ENCODE results near the gene MMP14.
"Not testable (repeated sequence)": the region's sequence is repeated elsewhere in the genome, so short reads cannot be mapped to it uniquely, and the experiment has no call there.

Gene MMP14

DNA sequence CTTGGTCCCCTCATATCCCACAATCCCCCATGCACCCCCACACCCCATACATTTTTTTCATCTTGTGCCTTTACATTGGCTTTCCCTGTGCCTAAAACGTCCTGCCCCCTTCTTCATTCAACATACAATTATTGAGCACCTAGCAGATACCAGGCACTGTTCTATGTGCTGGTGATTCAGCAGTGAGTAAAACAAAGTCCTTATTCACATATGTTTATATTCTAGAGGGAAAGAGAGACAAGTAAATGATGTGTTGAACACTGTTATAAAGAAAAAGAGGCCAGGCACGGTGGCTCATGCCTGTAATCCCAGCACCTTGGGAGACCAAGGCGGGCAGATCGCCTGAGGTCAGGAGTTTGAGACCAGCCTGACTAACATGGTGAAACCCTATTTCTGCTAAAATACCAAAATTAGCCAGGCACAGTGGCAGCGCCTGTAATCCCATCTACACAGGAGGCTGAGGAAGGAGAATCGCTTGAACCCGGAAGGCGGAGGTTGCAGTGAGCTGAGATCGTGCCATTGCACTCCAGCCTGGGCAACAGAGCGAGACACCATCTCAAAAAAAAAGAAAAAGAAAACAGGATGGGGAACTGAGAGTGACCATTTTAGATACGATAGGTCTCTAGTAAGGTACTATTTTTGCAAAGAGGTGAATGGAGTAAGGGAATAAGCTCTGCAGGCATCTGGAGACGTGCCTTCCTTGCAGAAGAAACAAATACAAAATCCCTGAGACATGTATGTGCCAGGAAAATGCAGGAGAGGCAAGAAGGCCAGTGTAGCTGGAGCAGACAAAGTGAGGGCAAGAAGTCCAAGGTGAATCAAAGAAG lies 33.3 kb upstream of the MMP14 start:
- TF ChIP-seq POLR2A (IDR thresholded peaks at IDR 0.05; ENCODE audit: extremely low read depth, insufficient read length) = no peak
- TF ChIP-seq, protein P1, sequence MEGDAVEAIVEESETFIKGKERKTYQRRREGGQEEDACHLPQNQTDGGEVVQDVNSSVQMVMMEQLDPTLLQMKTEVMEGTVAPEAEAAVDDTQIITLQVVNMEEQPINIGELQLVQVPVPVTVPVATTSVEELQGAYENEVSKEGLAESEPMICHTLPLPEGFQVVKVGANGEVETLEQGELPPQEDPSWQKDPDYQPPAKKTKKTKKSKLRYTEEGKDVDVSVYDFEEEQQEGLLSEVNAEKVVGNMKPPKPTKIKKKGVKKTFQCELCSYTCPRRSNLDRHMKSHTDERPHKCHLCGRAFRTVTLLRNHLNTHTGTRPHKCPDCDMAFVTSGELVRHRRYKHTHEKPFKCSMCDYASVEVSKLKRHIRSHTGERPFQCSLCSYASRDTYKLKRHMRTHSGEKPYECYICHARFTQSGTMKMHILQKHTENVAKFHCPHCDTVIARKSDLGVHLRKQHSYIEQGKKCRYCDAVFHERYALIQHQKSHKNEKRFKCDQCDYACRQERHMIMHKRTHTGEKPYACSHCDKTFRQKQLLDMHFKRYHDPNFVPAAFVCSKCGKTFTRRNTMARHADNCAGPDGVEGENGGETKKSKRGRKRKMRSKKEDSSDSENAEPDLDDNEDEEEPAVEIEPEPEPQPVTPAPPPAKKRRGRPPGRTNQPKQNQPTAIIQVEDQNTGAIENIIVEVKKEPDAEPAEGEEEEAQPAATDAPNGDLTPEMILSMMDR (IDR thresholded peaks at IDR 0.05; ENCODE audit: low read depth, low read length) = no peak
- no peak for TF ChIP-seq MYC (IDR thresholded peaks at IDR 0.05; ENCODE audit: low read depth, low read length)
- TF ChIP-seq, protein P2, sequence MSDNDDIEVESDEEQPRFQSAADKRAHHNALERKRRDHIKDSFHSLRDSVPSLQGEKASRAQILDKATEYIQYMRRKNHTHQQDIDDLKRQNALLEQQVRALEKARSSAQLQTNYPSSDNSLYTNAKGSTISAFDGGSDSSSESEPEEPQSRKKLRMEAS (IDR thresholded peaks at IDR 0.05; ENCODE audit: low read depth, low read length) = no peak
- H3K4me3 ChIP-seq (ENCODE audit: low read depth, low read length) = no peak overlapping the region
- DNase-seq (ENCODE audit: low read depth) = no peak

DNA sequence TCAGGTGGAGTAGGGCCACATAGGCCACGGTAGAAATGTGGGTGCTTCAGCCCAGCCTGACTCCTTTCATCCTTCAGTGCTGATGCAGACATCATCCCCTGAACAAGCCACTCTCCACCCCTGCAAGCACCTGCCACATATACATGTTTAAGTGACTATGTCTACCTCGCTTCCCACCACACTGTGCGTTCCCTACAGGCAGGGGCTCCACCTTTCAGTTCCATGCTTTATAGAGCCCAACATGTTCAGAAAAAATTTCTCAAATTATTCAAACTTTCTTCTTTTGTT lies 32.8 kb upstream of the MMP14 start:
- TF ChIP-seq, protein P2 (IDR thresholded peaks at IDR 0.05; ENCODE audit: low read depth, low read length) = no peak
- TF ChIP-seq, protein P1 (IDR thresholded peaks at IDR 0.05; ENCODE audit: low read depth, low read length) = no peak
- TF ChIP-seq MYC (IDR thresholded peaks at IDR 0.05; ENCODE audit: low read depth, low read length) = no peak
- no peak for TF ChIP-seq POLR2A (IDR thresholded peaks at IDR 0.05; ENCODE audit: extremely low read depth, insufficient read length)
- no peak for DNase-seq (ENCODE audit: low read depth)
- no peak overlapping the region for H3K4me3 ChIP-seq (ENCODE audit: low read depth, low read length)

DNA sequence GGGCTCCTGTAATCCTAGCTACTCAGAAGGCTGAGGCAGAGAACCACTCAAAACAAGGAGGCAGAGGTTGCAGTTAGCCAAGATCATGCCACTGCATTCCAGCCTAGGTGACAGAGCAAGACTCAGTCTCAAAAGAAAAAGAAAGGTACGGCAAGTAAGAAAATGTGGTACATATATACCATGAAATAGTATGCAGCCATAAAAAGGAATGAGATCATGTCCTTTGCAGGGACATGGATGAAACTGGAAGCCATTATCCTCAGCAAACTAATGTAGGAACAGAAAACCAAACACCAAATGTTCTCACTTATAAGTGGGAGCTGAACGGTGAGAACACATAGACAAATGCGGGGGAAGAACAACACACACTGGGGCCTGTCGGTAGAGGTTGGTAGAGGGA lies 31.1 kb upstream of the MMP14 start:
- not testable (repeated sequence) for DNase-seq (ENCODE audit: low read depth); H3K4me3 ChIP-seq (ENCODE audit: low read depth, low read length)

DNA sequence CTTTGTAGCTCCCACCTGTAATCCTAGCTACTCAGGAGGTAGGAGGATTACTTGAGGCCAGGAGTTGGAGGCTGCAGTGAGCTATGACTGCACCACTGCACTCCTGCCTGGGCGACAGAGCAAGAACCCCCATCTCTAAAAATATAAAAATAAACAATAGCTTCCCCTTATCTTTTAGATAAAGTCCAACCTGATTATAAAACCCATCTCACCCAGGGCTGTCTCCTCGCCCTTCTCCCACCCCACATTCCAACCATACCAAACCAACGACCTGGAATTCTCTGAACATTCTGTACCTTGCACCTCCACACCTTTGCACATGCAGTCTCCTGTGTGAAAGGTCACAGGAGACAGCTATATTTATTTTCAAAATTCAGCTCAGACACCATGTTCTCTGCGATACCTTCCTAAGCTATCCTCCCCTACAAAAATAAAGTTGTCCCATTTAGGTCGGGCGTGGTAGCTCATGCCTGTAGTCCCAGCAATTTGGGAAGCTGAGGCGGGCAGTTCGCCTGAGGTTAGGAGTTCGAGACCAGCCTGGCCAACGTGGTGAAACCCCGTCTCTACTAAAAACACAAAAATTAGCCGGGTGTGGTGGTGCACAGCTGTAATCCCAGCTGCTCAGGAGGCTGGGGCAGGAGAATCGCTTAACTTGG lies 28.8 kb upstream of the MMP14 start:
- H3K4me3 ChIP-seq (ENCODE audit: low read depth, low read length) = no peak overlapping the region
- TF ChIP-seq, protein P1 (IDR thresholded peaks at IDR 0.05; ENCODE audit: low read depth, low read length) = no peak
- TF ChIP-seq, protein P2 (IDR thresholded peaks at IDR 0.05; ENCODE audit: low read depth, low read length) = no peak
- TF ChIP-seq POLR2A (IDR thresholded peaks at IDR 0.05; ENCODE audit: extremely low read depth, insufficient read length) = no peak
- TF ChIP-seq MYC (IDR thresholded peaks at IDR 0.05; ENCODE audit: low read depth, low read length) = no peak
- no peak for DNase-seq (ENCODE audit: low read depth)

DNA sequence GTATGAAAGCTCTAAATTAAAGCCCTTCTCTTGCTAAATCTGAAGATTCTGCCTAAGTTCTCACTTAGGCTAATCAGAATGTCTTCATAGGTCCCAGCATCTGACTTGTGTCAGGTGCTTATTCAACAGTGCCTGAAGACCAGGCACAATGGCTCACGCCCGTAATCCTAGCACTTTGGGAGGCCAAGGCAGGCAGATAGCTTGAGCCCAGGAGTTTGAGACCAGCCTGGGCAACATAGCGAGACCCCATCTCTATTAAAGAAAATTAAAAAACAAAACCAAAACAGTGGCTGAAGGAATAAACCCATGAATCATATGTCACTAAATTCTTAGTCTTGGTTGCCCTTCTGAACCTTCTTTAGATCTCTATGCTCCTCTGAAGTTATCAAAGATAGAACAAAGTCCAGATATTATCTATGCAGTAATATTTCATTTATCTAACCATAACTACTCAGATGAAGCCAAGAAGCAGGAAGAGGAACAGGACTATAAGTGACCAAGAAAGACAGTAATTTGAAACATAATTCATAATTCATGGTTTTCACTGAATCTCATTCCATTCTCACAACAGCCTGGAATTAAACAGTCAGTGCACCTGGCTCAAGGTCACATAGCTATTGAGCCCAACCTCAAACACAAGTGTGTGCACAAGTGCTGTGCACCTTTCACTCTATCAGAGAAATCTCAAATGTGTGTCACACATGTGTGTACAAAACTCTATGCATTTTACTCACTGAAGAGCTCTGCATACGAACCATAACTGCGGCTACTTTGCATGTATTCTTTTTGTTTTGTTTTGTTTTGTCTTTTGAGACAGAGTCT lies 27.8 kb upstream of the MMP14 start:
- TF ChIP-seq MYC (IDR thresholded peaks at IDR 0.05; ENCODE audit: low read depth, low read length) (no peak), POLR2A (IDR thresholded peaks at IDR 0.05; ENCODE audit: extremely low read depth, insufficient read length) (no peak)
- TF ChIP-seq, protein P2 (IDR thresholded peaks at IDR 0.05; ENCODE audit: low read depth, low read length) = no peak
- TF ChIP-seq, protein P1 (IDR thresholded peaks at IDR 0.05; ENCODE audit: low read depth, low read length) = no peak
- no peak overlapping the region for H3K4me3 ChIP-seq (ENCODE audit: low read depth, low read length)
- no peak for DNase-seq (ENCODE audit: low read depth)

DNA sequence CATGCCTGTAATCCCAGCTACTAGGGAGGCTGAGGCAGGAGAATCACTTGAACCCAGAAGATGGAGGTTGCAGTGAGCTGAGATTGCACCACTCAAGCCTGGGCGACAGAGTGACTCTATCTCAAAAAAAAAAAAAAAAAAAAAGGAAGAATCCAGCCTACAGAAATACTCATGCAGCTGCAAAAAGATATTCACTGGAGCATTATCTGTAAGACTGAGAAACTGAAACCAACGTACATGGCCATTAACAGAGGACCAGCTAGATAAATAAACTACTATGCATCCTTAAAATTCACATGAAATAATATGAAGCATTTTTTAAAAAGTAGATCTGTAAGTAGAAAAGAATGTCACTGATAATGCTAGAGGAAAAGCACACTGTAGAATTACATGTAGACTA lies 24.7 kb upstream of the MMP14 start:
- TF ChIP-seq MYC (IDR thresholded peaks at IDR 0.05; ENCODE audit: low read depth, low read length) (no peak), POLR2A (IDR thresholded peaks at IDR 0.05; ENCODE audit: extremely low read depth, insufficient read length) (no peak)
- TF ChIP-seq, protein P2 (IDR thresholded peaks at IDR 0.05; ENCODE audit: low read depth, low read length) = no peak
- TF ChIP-seq, protein P1 (IDR thresholded peaks at IDR 0.05; ENCODE audit: low read depth, low read length) = no peak
- H3K4me3 ChIP-seq (ENCODE audit: low read depth, low read length) = no peak overlapping the region
- no peak for DNase-seq (ENCODE audit: low read depth)

Data from NB4 (cell line).